UCSD-AML1 (cell line): Measurements from ENCODE around the gene ZFC3H1.

Source experiments
- DNase-seq: peaks from one replicate; lab custom pipeline; 2025; ENCODE audit not compliant: unreplicated experiment; lab: John Stamatoyannopoulos, UW

The ZFC3H1 gene

GRCh38 chr12:71639341-71639760 is 24.3 kb downstream of the ZFC3H1 start:
- DNase-seq: peak; percentile 19

GRCh38 chr12:71638499-71638898 is 25.1 kb downstream of the ZFC3H1 start:
- DNase-seq: no peak

GRCh38 chr12:71636704-71637115 is 26.9 kb downstream of the ZFC3H1 start:
- DNase-seq: no peak

GRCh38 chr12:71627438-71628002 is 36.1 kb downstream of the ZFC3H1 start:
- DNase-seq: no peak

GRCh38 chr12:71626768-71627167 is 36.9 kb downstream of the ZFC3H1 start:
- no peak for DNase-seq

- DNase-seq: no peak
These were observed 37.5 kb downstream of the ZFC3H1 start for GRCh38 chr12:71626098-71626497.

- DNase-seq: no peak
These were observed 38.2 kb downstream of the ZFC3H1 start for GRCh38 chr12:71625476-71625875.

GRCh38 chr12:71621938-71622337 is 41.7 kb downstream of the ZFC3H1 start:
- no peak for DNase-seq

GRCh38 chr12:71610031-71610795 is 53.4 kb downstream of the ZFC3H1 start:
- no peak for DNase-seq

GRCh38 chr12:71607494-71608330 is 55.9 kb downstream of the ZFC3H1 start:
- DNase-seq: no peak

GRCh38 chr12:71605039-71605438 is 58.6 kb downstream of the ZFC3H1 start:
- DNase-seq: no peak

- DNase-seq: no peak
These were observed 60.7 kb downstream of the ZFC3H1 start for GRCh38 chr12:71602761-71603577.

- no peak for DNase-seq
These were observed 62.1 kb downstream of the ZFC3H1 start for GRCh38 chr12:71601546-71601945.

GRCh38 chr12:71599210-71599609 is 64.4 kb downstream of the ZFC3H1 start:
- DNase-seq: no peak

GRCh38 chr12:71594214-71594948 is 69.3 kb downstream of the ZFC3H1 start:
- no peak for DNase-seq

- no peak for DNase-seq
These were observed 70.8 kb downstream of the ZFC3H1 start for GRCh38 chr12:71592841-71593240.

GRCh38 chr12:71591601-71592000 is 72.0 kb downstream of the ZFC3H1 start:
- no peak for DNase-seq

- DNase-seq: no peak
These were observed 74.2 kb downstream of the ZFC3H1 start for GRCh38 chr12:71589478-71589881.

- no peak for DNase-seq
These were observed 76.6 kb downstream of the ZFC3H1 start for GRCh38 chr12:71587012-71587411.

- DNase-seq: no peak
These were observed 78.4 kb downstream of the ZFC3H1 start for GRCh38 chr12:71585218-71585617.
